Stomach smooth muscle (tissue), 2 donors: ENCODE results near the gene RITA1.
"Not testable (repeated sequence)": the region's sequence is repeated elsewhere in the genome, so short reads cannot be mapped to it uniquely, and the experiment has no call there.

Experiments used
- H3K27ac ChIP-seq: one replicate; pipeline ENCODE4 v1.7.0; 2013; ENCODE audit warnings: mild to moderate bottlenecking, low read length, inconsistent platforms
- H3K27me3 ChIP-seq, 2 donors: one replicate each; pipeline ENCODE4 v1.7.0; 2013; ENCODE audit warnings: low read length in 2 of 2; ENCODE audit not compliant: insufficient read depth in 2 of 2, control insufficient read depth in 1 of 2
- H3K36me3 ChIP-seq, 2 donors: one replicate each; pipeline ENCODE4 v1.7.0; 2013; ENCODE audit warnings: low read length in 2 of 2; ENCODE audit not compliant: control insufficient read depth in 2 of 2, insufficient read depth in 2 of 2
- H3K4me1 ChIP-seq: one replicate; pipeline ENCODE4 v1.7.0; 2013; ENCODE audit warnings: low read length; ENCODE audit not compliant: control insufficient read depth, insufficient read depth
- H3K4me3 ChIP-seq, 2 donors: one replicate each; pipeline ENCODE4 v1.7.0; 2013; ENCODE audit warnings: low read length in 2 of 2
- H3K9ac ChIP-seq, 2 donors: one replicate each; pipeline ENCODE4 v1.7.0; 2013; ENCODE audit warnings: low read length in 2 of 2, mild to moderate bottlenecking in 1 of 2
- H3K9me3 ChIP-seq, 2 donors: one replicate each; pipeline ENCODE4 v1.7.0; 2013; ENCODE audit warnings: low read length in 2 of 2; ENCODE audit not compliant: control insufficient read depth in 2 of 2
- donor health status: healthy.
- donor health status: Pancreatic carcinoma.

RITA1 gene

GRCh38 chr12:113204804-113205203, 19.3 kb downstream of the RITA1 start:
- no peak overlapping the region for H3K27ac ChIP-seq
- no peak overlapping the region for H3K9ac ChIP-seq
- H3K36me3 ChIP-seq = no peaks in the 10 kb centered on the region
- H3K4me3 ChIP-seq = no peak overlapping the region
- H3K9me3 ChIP-seq = no peaks in the 10 kb centered on the region
- no peaks in the 10 kb centered on the region for H3K27me3 ChIP-seq
- H3K4me1 ChIP-seq = no peaks in the 10 kb centered on the region

DNA sequence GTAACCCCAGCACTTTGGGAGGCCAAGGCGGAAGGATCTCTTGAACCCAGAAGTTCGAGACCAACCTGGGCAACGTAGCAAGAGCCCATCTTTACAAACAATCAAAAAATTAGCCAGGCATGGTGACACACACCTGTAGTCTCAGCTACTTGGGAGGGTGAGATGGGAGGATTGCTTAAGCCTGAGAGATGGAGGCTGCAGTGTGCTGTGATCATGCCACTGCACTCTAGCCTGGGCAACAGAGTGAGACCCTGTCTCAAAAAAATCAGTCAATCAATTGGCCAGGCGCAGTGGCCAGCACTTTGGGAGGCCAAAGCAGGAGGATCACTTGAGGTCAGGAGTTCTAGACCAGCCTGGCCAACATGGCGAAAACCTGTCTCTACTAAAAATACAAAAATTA, 21.3 kb downstream of the RITA1 start:
- H3K4me1 ChIP-seq, H3K9ac ChIP-seq, H3K4me3 ChIP-seq, H3K9me3 ChIP-seq, H3K27ac ChIP-seq, H3K27me3 ChIP-seq, H3K36me3 ChIP-seq: not testable (repeated sequence)

DNA sequence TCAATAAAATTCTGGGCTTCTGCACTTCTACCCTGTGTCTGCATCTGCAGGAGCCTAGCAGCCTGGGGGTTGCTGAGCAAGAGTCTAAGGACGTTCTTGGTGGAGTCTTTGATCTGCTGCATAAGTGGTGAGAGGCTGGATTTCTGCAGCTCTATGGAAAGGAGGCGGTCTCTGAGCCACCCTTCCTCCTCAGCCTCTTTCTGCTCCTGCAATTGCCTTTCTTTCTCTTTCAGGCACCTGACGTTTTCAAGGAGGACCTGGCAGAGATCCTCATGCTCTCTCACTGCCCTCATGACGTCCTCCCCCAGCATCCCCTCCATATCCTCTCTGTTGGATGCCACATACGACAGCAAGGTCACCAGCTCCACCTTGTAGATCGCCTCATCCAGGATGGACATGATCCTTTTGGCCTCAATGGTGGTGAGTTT, 22.1 kb downstream of the RITA1 start:
- Histone ChIP-seq H3K27ac (no peak overlapping the region), H3K9me3 (no peaks in the 10 kb centered on the region), H3K9ac (no peak overlapping the region), H3K36me3 (no peaks in the 10 kb centered on the region), H3K27me3 (no peaks in the 10 kb centered on the region), H3K4me3 (no peak overlapping the region), H3K4me1 (no peaks in the 10 kb centered on the region)

DNA sequence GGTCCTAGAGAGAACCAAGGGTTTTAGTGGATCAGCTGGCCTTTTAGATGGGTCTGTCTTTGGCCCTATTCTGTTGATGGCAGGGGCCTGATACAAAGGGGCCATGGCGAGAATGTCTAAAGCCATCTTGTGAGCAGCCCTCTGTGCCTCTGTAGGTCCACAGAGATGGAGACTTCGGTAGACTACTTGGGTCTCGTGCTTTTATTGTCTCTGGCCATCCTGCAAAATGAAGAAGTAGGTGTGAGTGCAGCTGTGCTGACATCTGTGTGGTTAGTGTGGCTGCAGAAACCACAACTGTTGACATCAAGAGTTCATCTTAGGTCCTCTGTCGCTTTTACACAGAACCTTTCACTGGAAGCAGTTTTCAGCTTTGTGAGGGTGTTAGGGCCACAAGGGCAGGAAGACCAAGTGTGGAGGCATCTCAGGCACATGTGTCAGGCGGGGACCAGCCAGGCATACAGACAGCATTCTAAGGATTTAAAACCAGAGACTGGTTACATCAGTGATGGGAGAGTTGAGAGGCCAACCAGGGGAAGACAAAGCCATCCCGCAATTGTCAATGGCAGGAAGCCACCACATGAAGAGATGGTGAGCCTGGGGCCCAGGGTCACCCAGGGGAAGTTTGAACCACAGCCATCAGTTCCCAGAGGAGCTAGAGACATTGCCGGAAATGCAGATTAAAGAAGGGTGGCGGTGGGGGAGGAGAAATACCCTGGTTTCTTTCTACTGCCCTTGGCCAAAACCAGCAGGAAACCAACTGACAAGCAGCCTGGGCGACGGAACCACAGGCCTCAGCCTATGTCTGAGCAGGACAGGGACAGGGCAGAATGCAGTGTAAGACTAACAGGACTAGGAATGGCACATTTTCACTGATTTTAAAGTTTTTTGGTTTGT, 22.8 kb downstream of the RITA1 start:
- Histone ChIP-seq H3K4me3 (no peak overlapping the region), H3K9ac (no peak overlapping the region), H3K27ac (no peak overlapping the region), H3K4me1 (no peaks in the 10 kb centered on the region), H3K36me3 (no peaks in the 10 kb centered on the region), H3K27me3 (no peaks in the 10 kb centered on the region), H3K9me3 (no peaks in the 10 kb centered on the region)

DNA sequence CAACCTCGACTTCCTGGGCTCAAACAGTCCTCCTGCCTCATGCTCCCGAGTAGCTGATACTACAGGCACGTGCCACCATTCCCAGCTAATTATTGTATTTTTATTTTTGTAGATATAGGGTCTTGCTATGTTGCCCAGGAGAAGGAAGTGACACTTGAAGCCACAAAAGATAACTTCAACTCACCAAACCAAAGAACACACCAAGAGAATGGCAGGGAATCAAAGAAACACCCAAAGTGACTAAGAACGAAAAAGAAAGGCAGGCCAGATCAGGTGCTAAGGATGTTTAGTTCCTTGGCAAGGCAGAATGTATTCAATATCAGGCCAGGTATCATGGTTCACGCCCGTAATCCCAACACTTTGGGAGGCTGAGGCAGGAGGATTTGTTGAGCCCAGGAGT, 25.6 kb downstream of the RITA1 start:
- no peaks in the 10 kb centered on the region for H3K27me3 ChIP-seq
- H3K4me1 ChIP-seq = no peaks in the 10 kb centered on the region
- H3K27ac ChIP-seq = no peak overlapping the region
- no peak overlapping the region for H3K4me3 ChIP-seq
- no peaks in the 10 kb centered on the region for H3K9me3 ChIP-seq
- H3K9ac ChIP-seq = no peak overlapping the region
- no peaks in the 10 kb centered on the region for H3K36me3 ChIP-seq

DNA sequence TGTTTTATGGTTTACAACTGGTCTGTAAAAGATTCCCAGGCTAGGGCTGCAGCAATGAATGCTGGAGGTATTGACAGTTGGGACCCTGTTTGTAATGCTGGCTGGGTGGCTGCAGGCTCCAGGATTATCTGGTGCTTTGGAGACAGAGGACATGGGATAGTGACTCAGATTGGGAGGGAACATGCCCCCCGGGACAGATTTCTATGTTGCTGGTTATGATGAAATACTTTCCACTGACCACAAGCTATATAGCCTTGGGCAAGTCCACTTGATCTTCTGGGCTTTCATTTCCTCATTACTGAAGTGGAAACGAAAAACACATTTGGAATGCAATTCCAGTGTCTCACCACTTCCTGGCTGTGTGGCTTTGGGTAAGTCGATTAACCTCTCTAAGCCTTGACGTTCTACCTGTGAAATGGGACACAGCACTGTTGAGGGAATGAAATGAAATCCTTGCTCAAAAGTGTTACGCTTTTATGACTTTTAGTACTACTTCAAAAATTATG, 29.4 kb downstream of the RITA1 start:
- H3K9ac ChIP-seq = no peak overlapping the region
- H3K27ac ChIP-seq = no peak overlapping the region
- no peaks in the 10 kb centered on the region for H3K9me3 ChIP-seq
- H3K4me3 ChIP-seq = no peak overlapping the region
- no peaks in the 10 kb centered on the region for H3K4me1 ChIP-seq
- no peaks in the 10 kb centered on the region for H3K27me3 ChIP-seq
- no peaks in the 10 kb centered on the region for H3K36me3 ChIP-seq

DNA sequence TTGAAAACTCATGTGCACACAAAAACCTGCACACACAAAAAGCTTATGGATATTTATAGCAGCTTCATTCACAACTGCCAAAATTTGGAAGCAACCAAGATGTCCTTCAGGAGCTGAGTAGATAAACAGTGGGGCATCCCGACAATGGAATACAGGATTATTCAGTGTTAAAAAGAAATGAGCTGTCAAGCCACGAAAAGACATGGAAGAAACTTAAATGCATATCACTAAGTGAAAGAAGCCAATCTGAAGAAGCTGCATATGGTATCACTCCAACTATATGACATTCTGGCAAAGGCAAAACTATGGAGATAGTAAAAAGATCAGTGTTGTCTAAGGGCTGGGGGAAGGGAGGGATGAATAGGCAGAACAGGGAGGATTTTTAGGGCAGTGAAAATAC, 30.5 kb downstream of the RITA1 start:
- Histone ChIP-seq H3K27ac (no peak overlapping the region), H3K9ac (no peak overlapping the region), H3K4me3 (no peak overlapping the region), H3K9me3 (no peaks in the 10 kb centered on the region), H3K27me3 (no peaks in the 10 kb centered on the region), H3K4me1 (peaks cover 5% of the 10 kb centered on the region), H3K36me3 (no peaks in the 10 kb centered on the region)

GRCh38 chr12:113220593-113221180, 35.2 kb downstream of the RITA1 start:
- peak overlapping the region; percentile 62 to 74 for H3K9ac ChIP-seq
- H3K4me1 ChIP-seq = peaks cover 29% of the 10 kb centered on the region
- no peaks in the 10 kb centered on the region for H3K9me3 ChIP-seq
- no peaks in the 10 kb centered on the region for H3K27me3 ChIP-seq
- no peaks in the 10 kb centered on the region for H3K36me3 ChIP-seq
- peak overlapping the region; percentile 82 for H3K27ac ChIP-seq
- H3K4me3 ChIP-seq = peak overlapping the region; percentile 92 to 96

GRCh38 chr12:113221181-113221996, 35.9 kb downstream of the RITA1 start, which contains the start of gene TPCN1:
TSS of gene TPCN1 (plus strand) at chr12:113221464. CDS start at chr12:113226853, 5,389 bp downstream.
- H3K9ac ChIP-seq = peak within 1 kb of the TSS; percentile 74 to 82
- no peaks in the 10 kb centered on the region for H3K27me3 ChIP-seq
- H3K27ac ChIP-seq = peak within 1 kb of the TSS; percentile 82
- peak within 1 kb of the TSS; percentile 92 to 96 for H3K4me3 ChIP-seq
- H3K4me1 ChIP-seq = peaks cover 29% of the 10 kb centered on the region
- H3K9me3 ChIP-seq = no peaks in the 10 kb centered on the region
- no peaks in the 10 kb centered on the region for H3K36me3 ChIP-seq

GRCh38 chr12:113221997-113222729, 36.6 kb downstream of the RITA1 start:
- no peaks in the 10 kb centered on the region for H3K9me3 ChIP-seq
- H3K4me1 ChIP-seq = peaks cover 32% of the 10 kb centered on the region
- peak overlapping the region; percentile 82 for H3K27ac ChIP-seq

More at GRCh38 chr12:113221997-113222729, 36.6 kb downstream of the RITA1 start:
- no peaks in the 10 kb centered on the region for H3K27me3 ChIP-seq
- peak overlapping the region; percentile 92 to 94 for H3K4me3 ChIP-seq
- H3K36me3 ChIP-seq = peaks cover 3 to 6% of the 10 kb centered on the region in 2 donors
- H3K9ac ChIP-seq = peak overlapping the region; percentile 63 to 82
